CD4-positive, CD25-positive, alpha-beta regulatory T cell (primary cell): ENCODE results near the gene C5orf52. TPM values are rescaled to one million over a fixed set of nuclear protein-coding genes. Genes with fewer than 3 reads are reported as not detected.
"Not testable (repeated sequence)": the region's sequence is repeated elsewhere in the genome, so short reads cannot be mapped to it uniquely, and the experiment has no call there.

Source experiments
- ATAC-seq, 2 donors: fragments of 150-1000 bp; cut with Tn5 transposase; one replicate each; pipeline ENCODE4 v1.10.0; 2021; ENCODE audit warnings: low read depth in 2 of 2, moderate number of reproducible peaks in 2 of 2, moderate library complexity in 1 of 2
- DNase-seq, 3 donors: peaks; one replicate each; pipeline versions ENCODE4 v3.0.0 to v3.0.0-alpha.2; 2012 to 2022; ENCODE audit warnings: mixed read lengths in 1 of 3
- H3K27ac ChIP-seq: one replicate; pipeline ENCODE4 v1.7.0; 2013; ENCODE audit warnings: mild to moderate bottlenecking, low read length; ENCODE audit not compliant: insufficient read depth, poor library complexity, severe bottlenecking
- H3K27me3 ChIP-seq: one replicate; pipeline ENCODE4 v1.7.0; 2013; ENCODE audit warnings: low read length; ENCODE audit not compliant: control insufficient read depth, insufficient read depth
- H3K36me3 ChIP-seq: one replicate; pipeline ENCODE4 v1.7.0; 2013; ENCODE audit warnings: mild to moderate bottlenecking, low read length, moderate library complexity; ENCODE audit not compliant: control insufficient read depth, insufficient read depth
- H3K4me1 ChIP-seq: 2 replicates; pipeline ENCODE4 v1.7.0; 2013; ENCODE audit warnings: mild to moderate bottlenecking, low read length; ENCODE audit not compliant: insufficient read depth, control insufficient read depth, poor library complexity, severe bottlenecking
- H3K4me3 ChIP-seq: one replicate; pipeline ENCODE4 v1.7.0; 2013; ENCODE audit warnings: low read depth, mild to moderate bottlenecking, low read length, moderate library complexity
- H3K9me3 ChIP-seq, 2 experiments: 1 replicate in 1 of 2; 2 replicates in 1 of 2; pipeline ENCODE4 v1.7.0; 2013; ENCODE audit warnings: low read length in 2 of 2, mild to moderate bottlenecking in 1 of 2, moderate library complexity in 1 of 2; ENCODE audit not compliant: control insufficient read depth in 2 of 2
- H3K27ac Mint-ChIP-seq, 3 donors: one replicate each; pipeline ENCODE4 v1.8.0; 2020 to 2022; ENCODE audit warnings: mild to moderate bottlenecking in 3 of 3, mixed read lengths in 3 of 3, moderate library complexity in 2 of 3
- H3K27me3 Mint-ChIP-seq: one replicate; pipeline ENCODE4 v1.8.0; 2022; ENCODE audit warnings: mild to moderate bottlenecking, mixed read lengths
- H3K36me3 Mint-ChIP-seq: one replicate; pipeline ENCODE4 v1.8.0; 2020; ENCODE audit warnings: mixed read lengths
- H3K4me1 Mint-ChIP-seq, 4 donors: one replicate each; pipeline ENCODE4 v1.8.0; 2020 to 2022; ENCODE audit warnings: mixed read lengths in 4 of 4, mild to moderate bottlenecking in 1 of 4
- H3K4me3 Mint-ChIP-seq, 4 donors: one replicate each; pipeline ENCODE4 v1.8.0; 2020 to 2022; ENCODE audit warnings: mild to moderate bottlenecking in 4 of 4, mixed read lengths in 4 of 4, moderate library complexity in 3 of 4
- H3K9me3 Mint-ChIP-seq, 7 donors: one replicate each; pipeline ENCODE4 v1.8.0; 2020 to 2022; ENCODE audit warnings: mixed read lengths in 7 of 7, mild to moderate bottlenecking in 3 of 7, moderate library complexity in 2 of 7
- polyA plus RNA-seq, 4 donors: library from polyadenylated mRNA; unstranded; fragments of 300-500 nt; fragmentation: Illumina TruSeq; gene quantifications; one replicate each; pipeline ENCODE4 v1.2.3, GENCODE V29; 2021
- total RNA-seq: library from RNA; stranded (reverse); gene quantifications from one replicate; pipeline ENCODE4 v1.2.3, GENCODE V29; 2022

Gene C5orf52
- total and polyA plus RNA-seq, 5 donors from 2014 or later = not detected

GRCh38 chr5:157668356-157668755 is 3.0 kb upstream of the C5orf52 start:
- H3K4me1 ChIP-seq = peaks cover 16% of the 10 kb centered on the region
- Mint-ChIP-seq H3K4me1 (peaks cover 10 to 25% (median 18%) of the 10 kb centered on the region in 4 donors), H3K36me3 (peaks cover 6% of the 10 kb centered on the region), H3K27me3 (peaks cover 42% of the 10 kb centered on the region), H3K9me3 (peaks cover 0 to 16% (median 3%) of the 10 kb centered on the region in 7 donors), H3K27ac (no peak overlapping the region), H3K4me3 (no peak overlapping the region)
- DNase-seq (no peak), ATAC-seq (no peak)
- no peaks in the 10 kb centered on the region for H3K36me3 ChIP-seq
- H3K4me3 ChIP-seq = no peak overlapping the region
- H3K27ac ChIP-seq = no peak overlapping the region
- no peaks in the 10 kb centered on the region for H3K9me3 ChIP-seq
- peaks cover 7% of the 10 kb centered on the region for H3K27me3 ChIP-seq

- Mint-ChIP-seq H3K9me3 (peaks cover 0 to 7% (median 2%) of the 10 kb centered on the region in 7 donors), H3K27me3 (peaks cover 42% of the 10 kb centered on the region), H3K27ac (no peak overlapping the region), H3K4me1 (peaks cover 10 to 25% (median 18%) of the 10 kb centered on the region in 4 donors), H3K4me3 (peak overlapping the region in 3 of 4 donors; percentile 31 to 73 (median 56)), H3K36me3 (peaks cover 2% of the 10 kb centered on the region)
- ATAC-seq (no peak), DNase-seq (no peak)
- Histone ChIP-seq H3K9me3 (no peaks in the 10 kb centered on the region), H3K27me3 (peaks cover 7% of the 10 kb centered on the region), H3K36me3 (no peaks in the 10 kb centered on the region), H3K4me3 (no peak overlapping the region), H3K27ac (no peak overlapping the region), H3K4me1 (peaks cover 16% of the 10 kb centered on the region)
Measured at GRCh38 chr5:157669701-157670097, 1.6 kb upstream of the C5orf52 start.

- Histone ChIP-seq H3K4me1 (peaks cover 16% of the 10 kb centered on the region), H3K9me3 (no peaks in the 10 kb centered on the region), H3K27ac (no peak overlapping the region), H3K27me3 (peaks cover 7% of the 10 kb centered on the region), H3K36me3 (no peaks in the 10 kb centered on the region), H3K4me3 (peak overlapping the region; percentile 59)
- H3K27me3 Mint-ChIP-seq = peaks cover 38% of the 10 kb centered on the region
- peak overlapping the region in 2 of 3 donors; percentile 21 to 59 for H3K27ac Mint-ChIP-seq
- DNase-seq = no peak
- H3K36me3 Mint-ChIP-seq = no peaks in the 10 kb centered on the region
- H3K4me3 Mint-ChIP-seq = peak overlapping the region; percentile 74 to 91 (median 86)
- H3K9me3 Mint-ChIP-seq = peaks cover 0 to 4% (median 0%) of the 10 kb centered on the region in 7 donors
- no peak for ATAC-seq
- peaks cover 10 to 25% (median 18%) of the 10 kb centered on the region in 4 donors for H3K4me1 Mint-ChIP-seq
Measured at GRCh38 chr5:157671592-157672330, 428 bp downstream of the C5orf52 start.

- H3K27ac ChIP-seq = no peak overlapping the region
- H3K4me1 ChIP-seq = peaks cover 16% of the 10 kb centered on the region
- no peaks in the 10 kb centered on the region for H3K9me3 ChIP-seq
- no peaks in the 10 kb centered on the region for H3K36me3 ChIP-seq
- Mint-ChIP-seq H3K4me3 (peak overlapping the region in 2 of 4 donors; percentile 82 to 87), H3K4me1 (peaks cover 10 to 25% (median 18%) of the 10 kb centered on the region in 4 donors), H3K9me3 (peaks cover 0 to 4% (median 0%) of the 10 kb centered on the region in 7 donors), H3K27me3 (peaks cover 38% of the 10 kb centered on the region), H3K27ac (no peak overlapping the region), H3K36me3 (no peaks in the 10 kb centered on the region)
- ATAC-seq (no peak), DNase-seq (no peak)
- no peak overlapping the region for H3K4me3 ChIP-seq
- peaks cover 7% of the 10 kb centered on the region for H3K27me3 ChIP-seq
Measured at GRCh38 chr5:157672976-157673375, 1.6 kb downstream of the C5orf52 start.

GRCh38 chr5:157674351-157674750 is 3.0 kb downstream of the C5orf52 start:
- not testable (repeated sequence) for DNase-seq, H3K9me3 Mint-ChIP-seq, H3K27ac Mint-ChIP-seq, H3K9me3 ChIP-seq, H3K4me3 ChIP-seq, H3K27ac ChIP-seq, H3K27me3 ChIP-seq, ATAC-seq, H3K36me3 Mint-ChIP-seq, H3K4me3 Mint-ChIP-seq, H3K36me3 ChIP-seq
- peaks cover 16% of the 10 kb centered on the region for H3K4me1 ChIP-seq
- Mint-ChIP-seq H3K4me1 (peaks cover 10 to 25% (median 18%) of the 10 kb centered on the region in 4 donors), H3K27me3 (peaks cover 31% of the 10 kb centered on the region)

- Histone ChIP-seq H3K36me3 (no peaks in the 10 kb centered on the region), H3K4me1 (no peaks in the 10 kb centered on the region), H3K4me3 (no peak overlapping the region), H3K9me3 (no peaks in the 10 kb centered on the region), H3K27ac (no peak overlapping the region), H3K27me3 (no peaks in the 10 kb centered on the region)
- Mint-ChIP-seq H3K4me3 (no peak overlapping the region), H3K36me3 (no peaks in the 10 kb centered on the region), H3K27ac (no peak overlapping the region), H3K4me1 (no peaks in the 10 kb centered on the region), H3K9me3 (no peaks in the 10 kb centered on the region), H3K27me3 (no peaks in the 10 kb centered on the region)
- no peak for ATAC-seq
- DNase-seq = no peak
Measured at GRCh38 chr5:157677931-157678330, 6.6 kb downstream of the C5orf52 start.

- Mint-ChIP-seq H3K4me1 (no peaks in the 10 kb centered on the region), H3K27me3 (no peaks in the 10 kb centered on the region), H3K4me3 (no peak overlapping the region), H3K9me3 (no peaks in the 10 kb centered on the region), H3K36me3 (no peaks in the 10 kb centered on the region), H3K27ac (no peak overlapping the region)
- no peak for DNase-seq
- Histone ChIP-seq H3K9me3 (no peaks in the 10 kb centered on the region), H3K4me1 (no peaks in the 10 kb centered on the region), H3K36me3 (no peaks in the 10 kb centered on the region), H3K4me3 (no peak overlapping the region), H3K27ac (no peak overlapping the region), H3K27me3 (no peaks in the 10 kb centered on the region)
- ATAC-seq = no peak
Measured at GRCh38 chr5:157679801-157680200, 8.5 kb downstream of the C5orf52 start.

GRCh38 chr5:157680239-157680638 is 8.9 kb downstream of the C5orf52 start:
- no peak overlapping the region for H3K27ac Mint-ChIP-seq
- no peaks in the 10 kb centered on the region for H3K27me3 Mint-ChIP-seq
- Histone ChIP-seq H3K27me3 (no peaks in the 10 kb centered on the region), H3K36me3 (no peaks in the 10 kb centered on the region), H3K4me1 (no peaks in the 10 kb centered on the region), H3K4me3 (no peak overlapping the region), H3K9me3 (no peaks in the 10 kb centered on the region), H3K27ac (no peak overlapping the region)
- no peaks in the 10 kb centered on the region for H3K4me1 Mint-ChIP-seq
- ATAC-seq (no peak), DNase-seq (no peak)
- H3K4me3 Mint-ChIP-seq = no peak overlapping the region
- H3K36me3 Mint-ChIP-seq = no peaks in the 10 kb centered on the region
- no peaks in the 10 kb centered on the region for H3K9me3 Mint-ChIP-seq
